ENCODE results near the gene SVEP1.
"Not testable (repeated sequence)": the region's sequence is repeated elsewhere in the genome, so short reads cannot be mapped to it uniquely, and the experiment has no call there.

SVEP1 gene

GRCh38 chr9:110578575-110579033 lies 937 bp downstream of the SVEP1 start:
- no peak for DNase-seq (ENCODE audit: low spot score)

DNA sequence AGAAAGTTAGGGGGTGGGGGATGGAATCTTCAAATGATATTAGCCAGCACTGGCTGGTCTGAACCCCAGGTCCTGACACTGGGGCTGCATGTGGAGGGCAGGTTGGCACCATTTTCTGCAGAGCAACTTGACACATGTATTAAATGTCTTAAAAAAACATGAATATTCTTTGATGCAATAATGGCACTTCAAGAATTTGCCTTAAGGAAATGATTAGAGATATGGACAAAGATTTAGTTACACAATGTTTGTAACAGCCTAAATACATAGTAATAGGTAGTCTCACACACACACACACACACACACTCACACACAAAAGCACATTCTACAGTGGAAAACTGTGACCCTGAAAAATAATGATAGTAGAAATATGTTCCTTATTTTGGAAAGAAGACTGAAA lies 3.6 kb downstream of the SVEP1 start:
- DNase-seq (ENCODE audit: low spot score) = no peak

GRCh38 chr9:110575169-110575568 lies 4.4 kb downstream of the SVEP1 start:
- no peak for DNase-seq (ENCODE audit: low spot score)

DNA sequence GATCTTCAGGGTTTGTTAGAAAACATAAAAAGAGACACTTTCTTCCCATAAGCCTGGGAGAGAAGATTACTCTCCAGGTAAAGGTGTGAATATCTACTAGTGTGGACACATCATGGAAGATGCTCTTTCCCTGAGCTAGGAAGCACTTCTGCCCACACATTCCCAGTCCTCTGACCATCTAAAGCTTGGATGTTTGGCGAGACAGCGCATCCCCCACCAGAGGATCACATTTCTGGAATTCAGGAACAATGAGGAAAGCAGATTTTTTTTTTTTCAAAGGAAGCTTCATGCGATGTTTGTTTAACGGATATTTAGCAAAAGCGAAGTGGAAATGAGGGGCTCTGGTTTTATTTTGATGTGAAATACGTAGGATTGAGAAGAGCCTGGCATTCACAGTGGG lies 6.2 kb downstream of the SVEP1 start:
- DNase-seq (ENCODE audit: low spot score) = no peak

DNA sequence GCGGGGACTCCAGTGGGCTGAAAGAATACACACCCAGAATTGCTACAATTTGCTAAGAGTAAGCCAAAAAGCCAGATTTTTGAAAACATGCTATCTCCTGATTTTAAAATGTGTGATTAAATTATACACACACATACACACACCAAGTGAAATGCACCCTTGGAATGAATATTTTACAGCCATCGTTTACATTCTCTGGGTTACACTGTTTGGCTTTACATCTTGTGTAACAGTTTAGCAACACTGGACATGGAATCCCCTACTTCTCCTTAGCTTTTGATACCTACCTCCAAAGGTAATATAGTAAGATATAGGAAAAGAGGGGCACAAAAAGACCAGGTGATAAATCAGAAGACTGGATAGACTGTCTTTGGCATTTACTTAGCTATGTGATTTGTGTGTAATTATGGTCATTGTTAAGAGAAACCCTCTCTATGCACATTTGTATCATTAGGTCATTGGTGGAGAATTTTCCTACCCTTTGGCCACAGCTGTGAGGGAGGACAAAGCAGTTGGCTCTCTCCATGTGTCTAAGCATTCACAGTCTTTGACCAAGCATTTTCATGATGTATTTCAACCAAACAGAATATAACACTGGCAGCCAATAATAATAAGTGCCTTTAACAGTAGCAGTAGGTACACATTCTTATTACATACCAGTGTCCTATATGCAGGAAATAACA lies 7.6 kb downstream of the SVEP1 start:
- DNase-seq (ENCODE audit: low spot score) = no peak

GRCh38 chr9:110566156-110566555 lies 13.4 kb downstream of the SVEP1 start:
- no peak for DNase-seq (ENCODE audit: low spot score)

DNA sequence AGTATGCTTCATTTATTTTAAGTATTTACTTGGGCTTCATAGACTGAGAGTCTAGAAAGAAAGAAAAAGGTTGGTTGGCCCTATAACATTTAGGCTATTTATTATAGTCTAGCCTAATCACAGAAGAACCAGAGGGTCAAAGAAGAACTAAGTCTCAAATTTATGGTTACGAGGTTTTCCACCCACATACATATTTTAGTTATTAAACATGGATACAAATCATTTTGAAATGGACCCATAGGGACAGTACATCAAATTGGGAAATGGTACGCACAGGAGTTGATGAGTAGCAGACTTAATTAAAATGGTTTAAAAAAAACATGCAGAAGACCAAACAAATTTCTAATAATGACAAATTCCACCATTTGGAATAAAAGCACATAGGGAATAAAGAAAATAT lies 17.7 kb downstream of the SVEP1 start:
- no peak for DNase-seq (ENCODE audit: low spot score)

- DNase-seq (ENCODE audit: low spot score) = no peak
These were observed 19.7 kb downstream of the SVEP1 start for GRCh38 chr9:110559869-110560268.

DNA sequence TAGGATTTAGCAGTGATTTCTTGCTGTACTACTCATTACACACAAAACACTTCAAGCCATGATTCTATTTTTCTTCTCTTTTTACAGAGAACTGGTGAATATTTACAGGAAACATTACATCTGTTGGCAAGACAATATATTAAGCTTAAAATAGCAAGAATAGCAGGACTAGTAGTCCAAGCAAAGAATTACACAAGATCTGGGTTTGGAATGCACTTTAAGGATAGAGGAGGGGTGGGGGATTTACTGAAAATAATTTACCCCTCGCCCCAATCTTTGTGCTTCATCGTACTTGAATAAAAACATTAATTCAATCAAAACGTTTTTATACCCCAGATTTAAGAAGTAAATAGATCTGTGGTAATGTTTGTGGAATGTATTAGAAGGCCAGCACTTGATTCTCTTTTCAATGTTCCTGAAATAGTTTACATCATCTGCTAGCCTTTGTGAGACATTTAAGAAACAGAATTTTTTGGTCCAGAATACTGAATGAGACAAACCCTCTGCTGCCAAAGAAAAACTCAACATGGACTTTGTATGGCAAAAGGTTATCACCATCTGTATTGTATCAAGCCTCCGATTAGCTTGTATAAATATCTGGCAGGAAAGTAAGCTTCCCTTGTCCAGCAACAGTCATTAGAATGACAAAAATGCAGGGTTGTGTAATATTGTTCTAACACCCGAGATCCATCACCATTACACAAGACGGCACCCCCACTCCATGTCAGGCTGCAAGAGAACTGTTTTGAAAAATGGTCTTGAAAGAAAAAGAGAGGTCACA lies 23.8 kb downstream of the SVEP1 start:
- DNase-seq (ENCODE audit: low spot score) = no peak

- no peak for DNase-seq (ENCODE audit: low spot score)
These were observed 33.1 kb downstream of the SVEP1 start for GRCh38 chr9:110546411-110546871.

GRCh38 chr9:110545705-110546104 lies 33.8 kb downstream of the SVEP1 start:
- DNase-seq (ENCODE audit: low spot score) = no peak

- DNase-seq (ENCODE audit: low spot score) = no peak
These were observed 35.9 kb downstream of the SVEP1 start for GRCh38 chr9:110543631-110544051.

DNA sequence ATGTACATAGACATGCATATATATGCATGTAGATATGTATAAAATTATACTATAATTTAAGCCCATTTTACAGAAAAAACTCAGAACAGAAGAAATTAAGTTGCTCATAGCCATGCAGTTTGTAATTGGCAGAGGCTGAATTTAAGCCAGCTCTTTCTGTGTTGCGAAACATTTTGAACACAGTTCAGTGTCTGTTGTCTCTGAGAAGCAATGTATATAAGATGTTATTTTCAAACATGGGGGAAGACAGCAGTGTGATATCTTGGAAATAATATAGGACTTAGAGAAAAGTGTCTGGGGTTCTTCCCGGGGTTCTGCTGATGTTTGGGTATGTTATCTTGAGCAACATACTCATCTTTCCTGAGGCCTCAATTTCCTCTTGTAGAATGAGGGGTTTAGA lies 37.6 kb downstream of the SVEP1 start:
- no peak for DNase-seq (ENCODE audit: low spot score)

GRCh38 chr9:110538647-110539041 lies 40.9 kb downstream of the SVEP1 start:
- DNase-seq (ENCODE audit: low spot score) = no peak

- no peak for DNase-seq (ENCODE audit: low spot score)
These were observed 41.5 kb downstream of the SVEP1 start for GRCh38 chr9:110537841-110538646.

DNA sequence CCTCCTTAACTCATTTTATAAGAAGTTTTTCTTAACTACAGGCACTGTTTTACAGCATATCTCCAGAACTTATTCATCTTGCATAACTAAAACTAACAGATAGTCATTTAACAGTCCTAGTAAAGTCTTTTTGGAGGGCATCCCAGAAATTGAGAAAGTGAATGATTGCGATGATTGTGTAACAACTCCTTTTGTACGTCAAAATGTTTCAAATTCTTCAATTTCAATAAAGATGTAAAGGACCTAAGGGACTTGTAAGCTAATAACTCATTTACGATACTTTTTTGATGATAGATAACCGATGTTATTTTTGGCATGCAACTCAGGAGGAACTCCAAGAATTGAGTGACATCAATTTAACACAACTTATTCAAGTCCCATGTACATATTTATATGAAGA lies 42.7 kb downstream of the SVEP1 start:
- no peak for DNase-seq (ENCODE audit: low spot score)

- not testable (repeated sequence) for DNase-seq (ENCODE audit: low spot score)
These were observed 45.4 kb downstream of the SVEP1 start for GRCh38 chr9:110534162-110534561.

- DNase-seq (ENCODE audit: low spot score) = no peak
These were observed 46.5 kb downstream of the SVEP1 start for GRCh38 chr9:110532908-110533665.

DNA sequence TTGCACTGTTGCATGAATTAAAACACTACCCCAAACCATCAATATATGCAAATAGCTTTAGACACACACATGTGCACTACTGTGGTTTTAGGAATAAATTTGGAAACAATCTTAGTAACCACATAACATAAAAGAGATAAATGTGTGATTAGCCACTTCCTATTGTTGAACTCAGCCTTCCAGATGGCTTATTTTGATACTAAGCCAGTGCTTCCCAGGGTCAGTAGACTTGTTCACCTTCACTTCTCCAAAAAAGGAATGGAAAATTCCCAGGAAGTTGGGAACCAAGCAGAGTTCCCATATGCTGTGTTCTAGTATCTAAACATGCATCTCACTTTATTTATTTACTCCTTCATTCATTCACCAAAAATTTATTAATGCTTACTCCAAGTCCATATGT lies 47.8 kb downstream of the SVEP1 start:
- DNase-seq (ENCODE audit: low spot score) = no peak

DNA sequence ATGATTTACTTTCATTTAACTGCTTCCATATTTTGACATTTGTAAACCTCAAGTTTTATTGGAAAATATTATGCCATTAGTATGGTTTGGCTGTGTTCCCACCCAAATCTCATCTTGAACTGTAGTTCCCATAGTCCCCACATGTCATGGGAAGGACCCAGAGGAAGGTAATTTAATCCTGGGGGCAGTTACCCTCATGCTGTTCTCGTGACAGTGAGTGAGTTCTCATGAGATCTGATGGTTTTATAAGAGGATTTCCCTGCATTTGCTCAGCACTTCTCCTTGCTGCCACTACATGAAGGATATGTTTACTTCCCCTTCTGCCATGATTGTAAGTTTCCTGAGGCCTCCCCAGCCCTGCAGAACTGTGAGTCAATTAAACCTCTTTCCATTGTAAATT lies 48.3 kb downstream of the SVEP1 start:
- DNase-seq (ENCODE audit: low spot score) = not testable (repeated sequence)

DNA sequence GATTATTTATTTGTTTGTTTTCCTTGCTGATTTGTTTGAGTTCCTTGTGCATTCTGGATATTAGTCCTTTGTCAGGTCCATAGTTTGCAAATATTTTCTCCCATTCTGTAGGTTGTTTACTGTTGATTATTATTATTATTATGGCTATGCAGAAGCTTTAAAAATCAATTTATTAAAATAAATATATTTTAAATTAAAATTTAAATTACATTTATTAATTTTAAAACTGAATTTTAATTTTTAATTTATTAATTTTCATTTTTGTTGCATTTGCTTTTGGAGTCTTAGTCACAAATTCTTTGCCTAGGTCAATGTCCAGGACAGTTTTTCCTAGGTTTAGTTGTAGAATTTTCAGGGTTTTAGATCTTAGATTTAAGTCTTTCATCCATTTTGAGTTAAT lies 50.9 kb downstream of the SVEP1 start:
- DNase-seq (ENCODE audit: low spot score) = no peak

GRCh38 chr9:110526426-110526825 lies 53.1 kb downstream of the SVEP1 start:
- DNase-seq (ENCODE audit: low spot score) = no peak

Measured in LoVo (cell line).